Liver (tissue), 9 donors: Measurements from ENCODE around the gene LY6G6F. TPM values are rescaled to one million over a fixed set of nuclear protein-coding genes. Genes with fewer than 3 reads are reported as not detected.

Experiments
- DNase-seq: peaks from one replicate; pipeline ENCODE4 v3.0.0-alpha.2; 2017; ENCODE audit warnings: low spot score
- H3K27ac ChIP-seq, 2 donors: one replicate each; pipeline ENCODE4 v1.7.0; 2013; ENCODE audit warnings: inconsistent platforms in 2 of 2, low read length in 2 of 2, control low read depth in 1 of 2, low read depth in 1 of 2, mild to moderate bottlenecking in 1 of 2
- H3K27me3 ChIP-seq, 4 donors: one replicate each; pipeline versions ENCODE4 v1.6.1 to v1.7.0; 2013; ENCODE audit warnings: low read length in 3 of 4, inconsistent platforms in 1 of 4, mild to moderate bottlenecking in 1 of 4, moderate library complexity in 1 of 4; ENCODE audit not compliant: control insufficient read depth in 4 of 4, insufficient read depth in 4 of 4
- H3K36me3 ChIP-seq, 4 donors: one replicate each; pipeline versions ENCODE4 v1.6.1 to v1.7.0; 2013; ENCODE audit warnings: low read length in 3 of 4, mild to moderate bottlenecking in 3 of 4, low read depth in 1 of 4, moderate library complexity in 1 of 4; ENCODE audit not compliant: control insufficient read depth in 4 of 4, insufficient read depth in 3 of 4
- H3K4me1 ChIP-seq, 4 donors: one replicate each; pipeline versions ENCODE4 v1.6.1 to v1.7.0; 2013; ENCODE audit warnings: low read length in 3 of 4, mild to moderate bottlenecking in 3 of 4, moderate library complexity in 1 of 4; ENCODE audit not compliant: control insufficient read depth in 4 of 4, insufficient read depth in 4 of 4
- H3K4me3 ChIP-seq, 3 donors: one replicate each; pipeline versions ENCODE4 v1.6.1 to v1.7.0; 2013; ENCODE audit warnings: low read length in 3 of 3, control low read depth in 1 of 3, low read depth in 1 of 3, mild to moderate bottlenecking in 1 of 3
- H3K9ac ChIP-seq, 2 donors: one replicate each; pipeline ENCODE4 v1.7.0; 2013; ENCODE audit warnings: low read length in 2 of 2, mild to moderate bottlenecking in 2 of 2, moderate library complexity in 2 of 2, control low read depth in 1 of 2, low read depth in 1 of 2
- H3K9me3 ChIP-seq, 4 donors: one replicate each; pipeline versions ENCODE4 v1.6.1 to v1.7.0; 2013; ENCODE audit warnings: low read length in 3 of 4; ENCODE audit not compliant: control insufficient read depth in 4 of 4
- EGR1 ChIP-seq, 2 donors: IDR thresholded peaks; 2 replicates each; pipeline ENCODE4 v1.6.1; 2016 to 2018; ENCODE audit warnings: antibody characterized with exemption in 2 of 2, low read depth in 2 of 2
- FOXA1 ChIP-seq: IDR thresholded peaks from 2 replicates; pipeline ENCODE4 v1.6.1; 2016; ENCODE audit warnings: antibody characterized with exemption
- FOXA2 ChIP-seq: IDR thresholded peaks from 2 replicates; pipeline ENCODE4 v1.6.1; 2016; ENCODE audit warnings: antibody characterized with exemption
- GABPA ChIP-seq, 2 donors: IDR thresholded peaks in 1 of 2; conservative IDR thresholded peaks in 1 of 2; 2 replicates each; pipeline ENCODE4 v1.6.1; 2016; ENCODE audit warnings: antibody characterized with exemption in 2 of 2, mild to moderate bottlenecking in 1 of 2, moderate library complexity in 1 of 2
- HNF4A ChIP-seq, 2 donors: conservative IDR thresholded peaks; 2 replicates each; pipeline ENCODE4 v1.6.1; 2016; ENCODE audit warnings: antibody characterized with exemption in 2 of 2, mild to moderate bottlenecking in 2 of 2
- HNF4G ChIP-seq: IDR thresholded peaks from 2 replicates; pipeline ENCODE4 v1.6.1; 2016; ENCODE audit warnings: antibody characterized with exemption
- JUND ChIP-seq, 2 donors: IDR thresholded peaks; 2 replicates each; pipeline ENCODE4 v1.6.1; 2016; ENCODE audit warnings: antibody characterized with exemption in 2 of 2
- NR2F2 ChIP-seq: IDR thresholded peaks from 2 replicates; pipeline ENCODE4 v1.6.1; 2016; ENCODE audit warnings: antibody characterized with exemption
- RXRA ChIP-seq, 2 donors: IDR thresholded peaks; 2 replicates each; pipeline ENCODE4 v1.6.1; 2017 to 2018; ENCODE audit warnings: antibody characterized with exemption in 2 of 2, mild to moderate bottlenecking in 1 of 2
- SP1 ChIP-seq: IDR thresholded peaks from 2 replicates; pipeline ENCODE4 v1.6.1; 2018; ENCODE audit warnings: antibody characterized with exemption, mild to moderate bottlenecking
- TAF1 ChIP-seq: conservative IDR thresholded peaks from 2 replicates; pipeline ENCODE4 v1.6.1; 2016; ENCODE audit warnings: antibody characterized with exemption, mild to moderate bottlenecking
- YY1 ChIP-seq: IDR thresholded peaks from 2 replicates; pipeline ENCODE4 v1.6.1; 2016; ENCODE audit warnings: antibody characterized with exemption, mild to moderate bottlenecking
- WGBS: extraction: QIAGEN DNeasy Blood & Tissue Kit; methylation state at CpG from one replicate; pipeline ENCODE4 v1.1.7; 2013; 5-methylcytosine and 5-hydroxymethylcytosine counted together
- polyA plus RNA-seq, 2 donors: library from polyadenylated mRNA; stranded (reverse) in 1 of 2; unstranded in 1 of 2; fragments of 200-250 nt in 1 of 2; fragments of >200 nt in 1 of 2; fragmentation: Nextera tagmentation in 1 of 2; extraction: Ambion mirVana in 1 of 2; gene quantifications; one replicate each; pipeline versions ENCODE4 v1.2.1 to v1.2.3, GENCODE V29; 2013 to 2015
- total RNA-seq, 2 donors: library from RNA; depleted of rRNA; stranded (reverse); fragments of >200 nt; gene quantifications; one replicate each; pipeline ENCODE4 v1.2.3, GENCODE V29; 2014
- TF ChIP-seq, protein P1 (sequence below): IDR thresholded peaks from 2 replicates; pipeline ENCODE4 v1.6.1; 2016; ENCODE audit warnings: antibody characterized with exemption
- TF ChIP-seq, protein P2 (sequence below): IDR thresholded peaks from 2 replicates; pipeline ENCODE4 v1.6.1; 2016; ENCODE audit warnings: antibody characterized with exemption, mild to moderate bottlenecking
- TF ChIP-seq, protein P3 (sequence below): IDR thresholded peaks from 2 replicates; pipeline ENCODE4 v1.6.1; 2016; ENCODE audit warnings: antibody characterized with exemption
- TF ChIP-seq, protein P4 (sequence below): fragments of 150-350 bp; IDR thresholded peaks from 2 replicates; pipeline ENCODE4 v1.5.1; 2017; ENCODE audit warnings: improper control_type of control experiment, low read depth, low read length; ENCODE audit not compliant: missing input control
- donor health status: healthy.
- donor health status: healthy.
- donor health status: healthy.
- donor health status: healthy.
- donor health status: healthy.

The LY6G6F gene
- total and polyA plus RNA-seq, 4 donors = 0.08 to 3.2 TPM; not detected in 2

DNA sequence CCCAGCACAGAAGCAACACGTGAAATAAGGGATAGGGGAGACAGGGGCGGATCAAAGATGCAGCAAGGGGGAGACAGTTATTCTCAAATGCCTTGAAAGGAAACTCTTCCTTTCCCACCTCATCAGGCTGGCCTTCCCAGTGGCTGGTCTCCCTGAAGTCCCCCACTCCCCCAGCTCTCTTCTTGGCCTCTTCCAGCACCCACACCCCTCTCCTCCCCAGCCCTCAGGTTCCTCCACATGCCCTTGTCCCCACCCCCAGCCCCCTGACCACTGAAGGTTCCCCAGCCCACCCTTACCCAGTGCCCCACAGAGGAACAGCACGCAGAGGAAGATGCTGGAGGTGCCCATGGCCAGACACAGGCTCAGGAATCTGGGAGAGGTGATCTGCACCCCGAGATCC is 6.8 kb downstream of the LY6G6F start:
- TF ChIP-seq TAF1 = no peak
- TF ChIP-seq SP1 = no peak
- no peak for TF ChIP-seq YY1
- no peak for TF ChIP-seq JUND (IDR thresholded peaks at IDR 0.05)
- no peak for TF ChIP-seq EGR1 (IDR thresholded peaks at IDR 0.05; ENCODE audit: low read depth in 2 of 2)
- TF ChIP-seq RXRA (IDR thresholded peaks at IDR 0.05) = no peak
- TF ChIP-seq, protein P1, sequence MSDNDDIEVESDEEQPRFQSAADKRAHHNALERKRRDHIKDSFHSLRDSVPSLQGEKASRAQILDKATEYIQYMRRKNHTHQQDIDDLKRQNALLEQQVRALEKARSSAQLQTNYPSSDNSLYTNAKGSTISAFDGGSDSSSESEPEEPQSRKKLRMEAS = no peak
- TF ChIP-seq, protein P2, sequence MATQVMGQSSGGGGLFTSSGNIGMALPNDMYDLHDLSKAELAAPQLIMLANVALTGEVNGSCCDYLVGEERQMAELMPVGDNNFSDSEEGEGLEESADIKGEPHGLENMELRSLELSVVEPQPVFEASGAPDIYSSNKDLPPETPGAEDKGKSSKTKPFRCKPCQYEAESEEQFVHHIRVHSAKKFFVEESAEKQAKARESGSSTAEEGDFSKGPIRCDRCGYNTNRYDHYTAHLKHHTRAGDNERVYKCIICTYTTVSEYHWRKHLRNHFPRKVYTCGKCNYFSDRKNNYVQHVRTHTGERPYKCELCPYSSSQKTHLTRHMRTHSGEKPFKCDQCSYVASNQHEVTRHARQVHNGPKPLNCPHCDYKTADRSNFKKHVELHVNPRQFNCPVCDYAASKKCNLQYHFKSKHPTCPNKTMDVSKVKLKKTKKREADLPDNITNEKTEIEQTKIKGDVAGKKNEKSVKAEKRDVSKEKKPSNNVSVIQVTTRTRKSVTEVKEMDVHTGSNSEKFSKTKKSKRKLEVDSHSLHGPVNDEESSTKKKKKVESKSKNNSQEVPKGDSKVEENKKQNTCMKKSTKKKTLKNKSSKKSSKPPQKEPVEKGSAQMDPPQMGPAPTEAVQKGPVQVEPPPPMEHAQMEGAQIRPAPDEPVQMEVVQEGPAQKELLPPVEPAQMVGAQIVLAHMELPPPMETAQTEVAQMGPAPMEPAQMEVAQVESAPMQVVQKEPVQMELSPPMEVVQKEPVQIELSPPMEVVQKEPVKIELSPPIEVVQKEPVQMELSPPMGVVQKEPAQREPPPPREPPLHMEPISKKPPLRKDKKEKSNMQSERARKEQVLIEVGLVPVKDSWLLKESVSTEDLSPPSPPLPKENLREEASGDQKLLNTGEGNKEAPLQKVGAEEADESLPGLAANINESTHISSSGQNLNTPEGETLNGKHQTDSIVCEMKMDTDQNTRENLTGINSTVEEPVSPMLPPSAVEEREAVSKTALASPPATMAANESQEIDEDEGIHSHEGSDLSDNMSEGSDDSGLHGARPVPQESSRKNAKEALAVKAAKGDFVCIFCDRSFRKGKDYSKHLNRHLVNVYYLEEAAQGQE = no peak
- TF ChIP-seq, protein P3, sequence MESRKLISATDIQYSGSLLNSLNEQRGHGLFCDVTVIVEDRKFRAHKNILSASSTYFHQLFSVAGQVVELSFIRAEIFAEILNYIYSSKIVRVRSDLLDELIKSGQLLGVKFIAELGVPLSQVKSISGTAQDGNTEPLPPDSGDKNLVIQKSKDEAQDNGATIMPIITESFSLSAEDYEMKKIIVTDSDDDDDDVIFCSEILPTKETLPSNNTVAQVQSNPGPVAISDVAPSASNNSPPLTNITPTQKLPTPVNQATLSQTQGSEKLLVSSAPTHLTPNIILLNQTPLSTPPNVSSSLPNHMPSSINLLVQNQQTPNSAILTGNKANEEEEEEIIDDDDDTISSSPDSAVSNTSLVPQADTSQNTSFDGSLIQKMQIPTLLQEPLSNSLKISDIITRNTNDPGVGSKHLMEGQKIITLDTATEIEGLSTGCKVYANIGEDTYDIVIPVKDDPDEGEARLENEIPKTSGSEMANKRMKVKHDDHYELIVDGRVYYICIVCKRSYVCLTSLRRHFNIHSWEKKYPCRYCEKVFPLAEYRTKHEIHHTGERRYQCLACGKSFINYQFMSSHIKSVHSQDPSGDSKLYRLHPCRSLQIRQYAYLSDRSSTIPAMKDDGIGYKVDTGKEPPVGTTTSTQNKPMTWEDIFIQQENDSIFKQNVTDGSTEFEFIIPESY = no peak
- no peak for TF ChIP-seq NR2F2
- no peak for TF ChIP-seq HNF4A (conservative IDR thresholded peaks at IDR 0.05)
- TF ChIP-seq, protein P4, sequence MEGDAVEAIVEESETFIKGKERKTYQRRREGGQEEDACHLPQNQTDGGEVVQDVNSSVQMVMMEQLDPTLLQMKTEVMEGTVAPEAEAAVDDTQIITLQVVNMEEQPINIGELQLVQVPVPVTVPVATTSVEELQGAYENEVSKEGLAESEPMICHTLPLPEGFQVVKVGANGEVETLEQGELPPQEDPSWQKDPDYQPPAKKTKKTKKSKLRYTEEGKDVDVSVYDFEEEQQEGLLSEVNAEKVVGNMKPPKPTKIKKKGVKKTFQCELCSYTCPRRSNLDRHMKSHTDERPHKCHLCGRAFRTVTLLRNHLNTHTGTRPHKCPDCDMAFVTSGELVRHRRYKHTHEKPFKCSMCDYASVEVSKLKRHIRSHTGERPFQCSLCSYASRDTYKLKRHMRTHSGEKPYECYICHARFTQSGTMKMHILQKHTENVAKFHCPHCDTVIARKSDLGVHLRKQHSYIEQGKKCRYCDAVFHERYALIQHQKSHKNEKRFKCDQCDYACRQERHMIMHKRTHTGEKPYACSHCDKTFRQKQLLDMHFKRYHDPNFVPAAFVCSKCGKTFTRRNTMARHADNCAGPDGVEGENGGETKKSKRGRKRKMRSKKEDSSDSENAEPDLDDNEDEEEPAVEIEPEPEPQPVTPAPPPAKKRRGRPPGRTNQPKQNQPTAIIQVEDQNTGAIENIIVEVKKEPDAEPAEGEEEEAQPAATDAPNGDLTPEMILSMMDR = no peak
- Histone ChIP-seq H3K4me3 (no peak overlapping the region), H3K4me1 (no peaks in the 10 kb centered on the region), H3K27ac (no peak overlapping the region), H3K36me3 (no peaks in the 10 kb centered on the region), H3K9ac (no peak overlapping the region), H3K9me3 (no peaks in the 10 kb centered on the region), H3K27me3 (no peaks in the 10 kb centered on the region)
- 79% methylated on average over 4 of the region's 4 CpGs for WGBS
- no peak for DNase-seq

DNA sequence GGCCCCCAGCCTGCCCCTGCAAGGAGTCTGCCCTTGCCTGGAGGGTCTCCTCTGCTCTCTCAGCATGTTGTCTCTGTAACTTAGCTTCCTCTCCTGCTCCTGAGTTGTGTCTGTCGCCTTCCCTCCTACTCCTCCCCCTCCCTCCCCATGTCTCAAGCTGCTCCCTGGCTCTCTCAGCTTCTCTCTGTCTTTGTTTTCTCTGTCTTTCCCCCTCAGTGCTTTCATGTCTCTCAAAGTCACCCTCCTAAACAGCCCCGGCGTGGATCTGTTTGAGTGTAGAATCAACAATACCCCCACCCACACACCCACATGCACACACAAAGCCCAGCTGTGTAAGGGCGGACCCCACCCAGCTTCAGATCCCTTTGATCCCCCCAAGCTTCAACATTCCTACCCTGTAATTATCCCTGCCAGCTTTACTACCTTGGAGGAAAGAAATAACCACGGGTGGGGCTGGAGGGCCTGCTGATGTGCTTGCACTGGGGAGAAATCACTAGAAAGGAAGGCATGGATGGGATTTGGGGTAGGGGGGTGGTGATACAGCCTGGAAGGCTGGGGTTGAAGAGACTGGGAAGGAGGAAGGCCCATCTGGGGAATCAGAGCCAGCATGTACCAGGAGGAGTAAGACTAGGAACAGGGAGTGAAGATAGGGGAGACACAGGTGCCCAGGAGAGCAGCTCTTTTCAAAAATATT is 7.5 kb downstream of the LY6G6F start:
- no peaks in the 10 kb centered on the region for H3K36me3 ChIP-seq
- no peak for TF ChIP-seq YY1
- no peak for TF ChIP-seq GABPA (IDR thresholded peaks at IDR 0.05 in 1 of 2, conservative IDR thresholded peaks at IDR 0.05 in 1 of 2)
- TF ChIP-seq, protein P1 = no peak
- TF ChIP-seq FOXA2 = no peak
- no peak for TF ChIP-seq RXRA (IDR thresholded peaks at IDR 0.05)
- TF ChIP-seq HNF4A (conservative IDR thresholded peaks at IDR 0.05) = no peak
- TF ChIP-seq, protein P3 = no peak
- no peak for TF ChIP-seq EGR1 (IDR thresholded peaks at IDR 0.05; ENCODE audit: low read depth in 2 of 2)
- TF ChIP-seq TAF1 = no peak
- TF ChIP-seq FOXA1 = no peak
- TF ChIP-seq HNF4G = no peak
- TF ChIP-seq SP1 = no peak
- WGBS = 66% methylated on average over 5 of the region's 5 CpGs
- no peak overlapping the region for H3K27ac ChIP-seq
- DNase-seq = no peak
- H3K4me1 ChIP-seq = no peaks in the 10 kb centered on the region
- no peak overlapping the region for H3K4me3 ChIP-seq
- H3K27me3 ChIP-seq = no peaks in the 10 kb centered on the region
- no peaks in the 10 kb centered on the region for H3K9me3 ChIP-seq
- H3K9ac ChIP-seq = no peak overlapping the region
